Regular cardiac myocyte (primary cell): ENCODE measurements around the gene TRPM7. TPM values are rescaled to one million over a fixed set of nuclear protein-coding genes. Genes with fewer than 3 reads are reported as not detected.

Experiments
- total RNA-seq: library from RNA; depleted of rRNA; stranded (reverse); fragments of >200 nt; gene quantifications from 2 replicates; pipeline ENCODE4 v1.2.3, GENCODE V29; 2014

The TRPM7 gene
- total RNA-seq: 34.3 and 60.9 TPM in 2 replicates

DNA sequence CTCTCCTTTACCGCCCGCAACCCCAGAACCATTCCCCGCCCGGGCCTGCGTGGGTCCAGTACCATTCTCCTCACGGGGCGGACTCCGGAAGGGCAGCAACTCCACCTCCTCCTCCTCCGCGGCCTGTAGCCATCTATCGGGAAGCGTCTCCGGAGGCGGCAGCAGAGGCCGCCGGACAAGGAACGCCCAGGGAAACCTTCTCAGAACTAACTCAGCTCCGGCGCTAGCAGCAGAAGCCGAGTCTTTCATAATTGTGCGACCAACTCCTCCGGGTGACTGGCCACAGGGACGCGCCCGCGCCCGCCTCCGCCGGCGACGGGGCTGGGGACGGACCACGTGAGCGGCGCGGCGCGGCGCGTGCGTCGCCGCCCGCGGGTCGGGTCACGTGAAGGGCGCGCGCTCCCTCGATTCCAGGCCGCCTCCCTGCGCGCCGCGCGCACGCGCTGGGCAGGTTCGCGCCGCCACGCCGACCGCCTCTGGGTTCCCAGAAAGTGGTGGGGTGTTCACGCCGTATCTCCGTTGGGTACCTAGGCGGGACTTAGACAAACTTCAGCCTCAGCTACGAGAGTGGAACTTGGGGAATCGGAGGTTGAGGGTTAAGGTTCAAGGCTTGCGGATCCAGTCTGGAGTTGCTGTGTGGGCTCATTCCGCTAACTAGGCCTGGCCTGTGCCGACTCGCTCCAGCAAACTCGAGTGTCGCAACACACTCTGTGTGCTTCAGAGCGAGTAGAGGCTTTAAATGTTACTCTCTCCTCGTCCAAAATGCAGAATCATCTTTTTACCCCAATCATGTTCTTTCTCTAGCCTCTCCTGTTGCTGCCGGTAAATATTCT lies at the start of gene TRPM7:
Gene TRPM7, minus strand, starts transcription at position 329 of the 833 bp plus-strand sequence. Its CDS starts 264 bp downstream, at position 65.

GRCh38 chr15:50546566-50546965 lies 140.0 kb downstream of the TRPM7 start, which contains the start of gene USP50:
TSS of gene USP50 (minus strand) at chr15:50546666. CDS start at chr15:50546525, 141 bp downstream.

Other genes with a start within 250 kb of the TRPM7 start
- gene USP50, start 140.1 kb downstream of the TRPM7 start, total RNA-seq: 0.28 TPM in 1 of 2 replicates, not detected in the other
- gene SPPL2A, start 78.9 kb upstream of the TRPM7 start, total RNA-seq: 68.1 and 79.8 TPM in 2 replicates
- 18.6 and 24.2 TPM in 2 replicates for gene AP4E1, start 221.9 kb upstream of the TRPM7 start, total RNA-seq